Smooth muscle cell (in vitro differentiated cells): Measurements from ENCODE around the gene COL19A1. TPM values are rescaled to one million over a fixed set of nuclear protein-coding genes. Genes with fewer than 3 reads are reported as not detected.
A peak's percentile ranks its signal among the peaks of the same experiment; 100 is the strongest.

Source experiments
- DNase-seq: peaks from one replicate; lab custom pipeline; 2025; ENCODE audit not compliant: unreplicated experiment; lab: John Stamatoyannopoulos, UW
- H2AFZ ChIP-seq: fragments of 200-600 bp; sonication (generic); 2 replicates; pipeline ENCODE4 v1.6.0; 2016; ENCODE audit warnings: antibody characterized with exemption, low read depth, mild to moderate bottlenecking
- H3F3A ChIP-seq: fragments of 200-600 bp; sonication (generic); 2 replicates; pipeline ENCODE4 v1.6.0; 2017; ENCODE audit warnings: antibody characterized with exemption, low read depth
- H3K27ac ChIP-seq: fragments of 200-600 bp; sonication (generic); 2 replicates; pipeline ENCODE4 v1.5.1; 2016; ENCODE audit warnings: low read depth, mild to moderate bottlenecking
- H3K27me3 ChIP-seq: fragments of 200-600 bp; sonication (generic); 2 replicates; pipeline ENCODE4 v1.6.1; 2016; ENCODE audit warnings: low read depth, mild to moderate bottlenecking
- H3K36me3 ChIP-seq: fragments of 200-600 bp; sonication (generic); 2 replicates; pipeline ENCODE4 v1.5.1; 2016; ENCODE audit warnings: low read depth
- H3K4me1 ChIP-seq: fragments of 200-600 bp; sonication (generic); 2 replicates; pipeline ENCODE4 v1.5.1; 2016; ENCODE audit warnings: low read depth
- H3K4me2 ChIP-seq: fragments of 200-600 bp; sonication (generic); 2 replicates; pipeline ENCODE4 v1.6.0; 2016; ENCODE audit warnings: mild to moderate bottlenecking
- H3K4me3 ChIP-seq: fragments of 200-600 bp; sonication (generic); 2 replicates; pipeline ENCODE4 v1.5.1; 2016; ENCODE audit warnings: mild to moderate bottlenecking
- H3K79me2 ChIP-seq: fragments of 200-600 bp; sonication (generic); 2 replicates; pipeline ENCODE4 v1.6.0; 2016; ENCODE audit warnings: low read depth, mild to moderate bottlenecking
- H3K9ac ChIP-seq: fragments of 200-600 bp; sonication (generic); 2 replicates; pipeline ENCODE4 v1.6.0; 2016; ENCODE audit warnings: low read depth
- H3K9me3 ChIP-seq: fragments of 200-600 bp; sonication (generic); replicated peaks from 2 replicates; pipeline ENCODE4 v1.5.1; 2016; ENCODE audit warnings: low read depth
- H4K20me1 ChIP-seq: fragments of 200-600 bp; sonication (generic); 2 replicates; pipeline ENCODE4 v1.6.0; 2016; ENCODE audit warnings: low read depth
- CTCF ChIP-seq: fragments of 200-600 bp; sonication (generic); IDR thresholded peaks from 2 replicates; pipeline ENCODE4 v1.5.1; 2017; ENCODE audit warnings: borderline replicate concordance, mild to moderate bottlenecking, antibody characterized with exemption; ENCODE audit not compliant: insufficient read depth, poor library complexity, severe bottlenecking
- WGBS: methylation state at CpG from one replicate; pipeline ENCODE4 v1.1.7; 2016; ENCODE audit warnings: low lambda C conversion rate; 5-methylcytosine and 5-hydroxymethylcytosine counted together
- polyA plus RNA-seq: library from polyadenylated mRNA; unstranded; fragments of >200 nt; fragmentation: Nextera tagmentation; extraction: Ambion mirVana; gene quantifications from 2 replicates; pipeline ENCODE4 v1.2.1, GENCODE V29; 2016
- total RNA-seq: library from RNA; depleted of rRNA; stranded (reverse); fragments of >200 nt; gene quantifications from 2 replicates; pipeline ENCODE4 v1.2.3, GENCODE V29; 2014

COL19A1 gene
- total RNA-seq, result 1.6 and 1.8 TPM in 2 replicates
- 0.55 and 0.79 TPM in 2 replicates for polyA plus RNA-seq

GRCh38 chr6:69866351-69866769, at the start of gene COL19A1:
COL19A1 (plus strand) TSS chr6:69866556; CDS start chr6:69879568, 13,012 bp downstream.
- Histone ChIP-seq H2AFZ (peak within 1 kb of the TSS; percentile 41), H3K36me3 (no peaks in the 10 kb centered on the region), H3K27ac (no peak within 1 kb of the TSS), H3K27me3 (no peaks in the 10 kb centered on the region), H3K79me2 (no peaks in the 10 kb centered on the region), H3K4me3 (peak within 1 kb of the TSS; percentile 70), H4K20me1 (no peaks in the 10 kb centered on the region), H3K9me3 (no peaks in the 10 kb centered on the region), H3F3A (no peaks in the 10 kb centered on the region), H3K4me1 (peaks cover 3% of the 10 kb centered on the region), H3K9ac (peak within 1 kb of the TSS; percentile 51), H3K4me2 (peak within 1 kb of the TSS; percentile 93)
- DNase-seq, result no peak
- 3% methylated on average over 19 of the region's 19 CpGs for WGBS
- no peak for TF ChIP-seq CTCF

DNA sequence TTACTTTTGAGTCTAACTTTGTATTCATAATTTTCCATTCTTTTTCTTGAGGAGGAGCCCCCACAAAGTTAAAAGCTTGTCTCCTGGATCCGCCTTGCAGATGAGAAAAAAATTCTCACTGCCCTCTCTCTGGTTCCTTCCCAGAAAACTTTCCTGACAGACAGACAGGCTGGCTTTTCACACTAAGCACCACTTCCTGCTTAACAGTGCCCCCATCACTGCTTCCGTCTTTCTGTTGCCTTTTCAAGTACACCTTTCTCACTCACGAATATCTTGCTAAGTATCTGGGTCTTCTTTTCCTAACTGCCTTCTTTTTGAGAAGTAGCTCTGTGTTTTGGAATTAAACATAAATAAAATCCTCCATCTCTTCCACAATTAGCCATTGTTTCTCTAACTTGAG, 49.8 kb upstream of the COL19A1 start:
- TF ChIP-seq CTCF, result no peak
- Histone ChIP-seq H4K20me1 (no peaks in the 10 kb centered on the region), H3K36me3 (no peaks in the 10 kb centered on the region), H3F3A (no peaks in the 10 kb centered on the region), H3K4me3 (no peak overlapping the region), H3K4me1 (peaks cover 8% of the 10 kb centered on the region), H3K27ac (no peak overlapping the region), H3K9me3 (no peaks in the 10 kb centered on the region), H3K9ac (no peak overlapping the region), H2AFZ (peak overlapping the region; percentile 83), H3K79me2 (no peaks in the 10 kb centered on the region), H3K4me2 (no peak overlapping the region), H3K27me3 (no peaks in the 10 kb centered on the region)
- DNase-seq, result no peak
- 44% methylated on average over 3 of the region's 3 CpGs for WGBS

DNA sequence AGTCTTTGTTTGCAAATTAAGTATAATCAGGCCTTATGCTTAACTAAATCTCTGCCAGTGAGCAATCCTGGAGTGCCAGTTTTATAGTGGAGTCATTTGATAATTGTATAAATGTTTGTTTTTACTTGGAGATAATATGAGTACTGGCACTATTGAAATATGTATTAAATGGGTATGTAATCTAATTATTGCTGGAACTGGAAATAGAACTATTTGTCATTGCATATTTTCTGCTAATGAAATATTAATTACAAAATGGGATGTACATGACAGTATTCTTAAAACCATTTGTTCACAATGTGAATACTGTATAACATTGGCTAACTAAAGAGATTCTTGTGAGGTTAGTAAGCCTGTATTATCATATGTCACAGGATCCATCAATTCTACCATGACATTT, 49.0 kb upstream of the COL19A1 start:
- no peaks in the 10 kb centered on the region for H3F3A ChIP-seq
- H2AFZ ChIP-seq, result no peak overlapping the region
- H3K79me2 ChIP-seq, result no peaks in the 10 kb centered on the region
- no peak for TF ChIP-seq CTCF
- no peak overlapping the region for H3K4me2 ChIP-seq
- H3K36me3 ChIP-seq, result no peaks in the 10 kb centered on the region
- no peak overlapping the region for H3K9ac ChIP-seq
- DNase-seq, result no peak
- no peak overlapping the region for H3K27ac ChIP-seq
- peaks cover 8% of the 10 kb centered on the region for H3K4me1 ChIP-seq
- H4K20me1 ChIP-seq, result no peaks in the 10 kb centered on the region
- no peak overlapping the region for H3K4me3 ChIP-seq
- no peaks in the 10 kb centered on the region for H3K9me3 ChIP-seq
- H3K27me3 ChIP-seq, result no peaks in the 10 kb centered on the region

- Histone ChIP-seq H4K20me1 (no peaks in the 10 kb centered on the region), H3K4me1 (peaks cover 8% of the 10 kb centered on the region), H2AFZ (no peak overlapping the region), H3F3A (no peaks in the 10 kb centered on the region), H3K36me3 (no peaks in the 10 kb centered on the region), H3K27ac (no peak overlapping the region), H3K4me3 (no peak overlapping the region), H3K27me3 (no peaks in the 10 kb centered on the region), H3K4me2 (no peak overlapping the region), H3K9me3 (no peaks in the 10 kb centered on the region), H3K9ac (no peak overlapping the region), H3K79me2 (no peaks in the 10 kb centered on the region)
- TF ChIP-seq CTCF, result no peak
- WGBS, result 97% methylated on average over 2 of the region's 2 CpGs
- no peak for DNase-seq
Measured at GRCh38 chr6:69818223-69818930, 48.0 kb upstream of the COL19A1 start.
